GM12872 (cell line): ENCODE data around the gene CALCOCO1.

Source experiments
- TF ChIP-seq, protein P1 (sequence below): IDR thresholded peaks from 3 replicates; pipeline ENCODE4 v1.5.1; 2011; ENCODE audit warnings: low read depth, mild to moderate bottlenecking, low read length, moderate library complexity; ENCODE audit not compliant: insufficient read depth

The CALCOCO1 gene

DNA sequence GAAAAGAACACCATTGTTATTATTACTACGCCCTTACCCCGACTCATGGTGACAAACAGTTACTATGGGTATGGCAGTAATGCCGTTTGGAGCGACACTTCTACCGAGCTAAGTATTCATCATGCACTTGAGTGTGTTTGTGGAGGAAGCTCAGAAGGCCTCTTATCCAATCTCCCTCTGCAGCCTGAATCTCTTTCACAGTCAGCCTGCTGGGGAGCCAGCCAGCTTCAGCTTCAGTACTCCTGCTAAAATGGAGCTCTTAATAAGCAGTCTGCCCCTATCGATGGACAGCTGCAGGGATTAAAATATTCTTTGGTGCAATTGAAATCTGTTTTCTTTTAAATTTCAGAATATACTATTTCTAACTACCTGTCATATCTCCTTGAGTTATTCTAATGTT is 26.7 kb downstream of the CALCOCO1 start:
- TF ChIP-seq, protein P1, sequence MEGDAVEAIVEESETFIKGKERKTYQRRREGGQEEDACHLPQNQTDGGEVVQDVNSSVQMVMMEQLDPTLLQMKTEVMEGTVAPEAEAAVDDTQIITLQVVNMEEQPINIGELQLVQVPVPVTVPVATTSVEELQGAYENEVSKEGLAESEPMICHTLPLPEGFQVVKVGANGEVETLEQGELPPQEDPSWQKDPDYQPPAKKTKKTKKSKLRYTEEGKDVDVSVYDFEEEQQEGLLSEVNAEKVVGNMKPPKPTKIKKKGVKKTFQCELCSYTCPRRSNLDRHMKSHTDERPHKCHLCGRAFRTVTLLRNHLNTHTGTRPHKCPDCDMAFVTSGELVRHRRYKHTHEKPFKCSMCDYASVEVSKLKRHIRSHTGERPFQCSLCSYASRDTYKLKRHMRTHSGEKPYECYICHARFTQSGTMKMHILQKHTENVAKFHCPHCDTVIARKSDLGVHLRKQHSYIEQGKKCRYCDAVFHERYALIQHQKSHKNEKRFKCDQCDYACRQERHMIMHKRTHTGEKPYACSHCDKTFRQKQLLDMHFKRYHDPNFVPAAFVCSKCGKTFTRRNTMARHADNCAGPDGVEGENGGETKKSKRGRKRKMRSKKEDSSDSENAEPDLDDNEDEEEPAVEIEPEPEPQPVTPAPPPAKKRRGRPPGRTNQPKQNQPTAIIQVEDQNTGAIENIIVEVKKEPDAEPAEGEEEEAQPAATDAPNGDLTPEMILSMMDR, result no peak

DNA sequence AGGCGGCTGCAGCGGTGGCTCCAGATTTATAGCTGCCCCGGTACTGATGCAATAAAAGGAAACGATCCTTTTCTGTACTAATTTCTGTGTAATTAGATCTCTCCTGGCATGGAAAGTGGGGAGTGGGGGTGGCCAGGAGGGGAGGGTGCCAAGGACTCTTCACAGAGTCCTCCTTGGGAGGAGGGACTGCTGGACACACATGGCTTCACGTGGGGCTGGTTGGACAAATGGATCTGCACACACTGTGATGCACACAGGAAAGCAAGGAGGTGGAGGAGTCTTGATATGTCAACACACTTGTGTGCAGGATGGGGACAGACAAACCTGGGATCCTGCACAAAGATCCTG is 27.6 kb downstream of the CALCOCO1 start:
- TF ChIP-seq, protein P1, result no peak

DNA sequence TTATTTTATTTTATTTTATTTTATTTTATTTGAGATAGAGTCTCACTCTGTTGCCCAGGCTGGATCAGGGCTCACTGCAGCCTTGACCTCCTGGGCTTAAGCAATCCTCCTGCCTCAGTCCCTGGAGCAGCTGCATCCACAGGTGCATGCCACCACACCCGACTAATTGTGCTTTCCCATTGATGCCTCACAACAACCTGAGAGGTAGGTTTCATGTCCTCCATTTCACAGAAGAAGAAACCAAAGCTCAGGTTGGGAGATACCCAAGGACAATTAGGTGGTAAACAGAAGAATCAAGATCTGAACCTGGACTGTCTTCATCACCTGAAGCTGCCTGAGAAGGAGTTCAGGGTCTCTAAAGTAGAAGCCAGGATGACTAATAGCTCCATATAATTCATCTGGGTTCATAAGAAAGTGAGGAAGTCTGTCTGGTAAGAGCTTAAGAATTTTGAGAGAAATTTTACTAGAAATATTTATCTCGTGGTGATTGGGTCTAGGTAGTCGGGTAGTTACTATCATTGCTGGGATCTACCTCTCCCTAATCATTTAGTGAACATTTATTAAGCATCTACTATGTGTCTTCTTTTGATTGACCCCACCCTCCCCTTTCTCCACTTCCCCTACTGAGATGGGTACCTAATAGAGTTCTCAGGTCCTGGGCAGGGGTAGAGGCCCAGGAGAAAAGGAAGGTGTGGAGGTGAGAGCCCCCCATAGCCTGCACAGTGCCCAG is 28.1 kb downstream of the CALCOCO1 start:
- TF ChIP-seq, protein P1, result no peak

DNA sequence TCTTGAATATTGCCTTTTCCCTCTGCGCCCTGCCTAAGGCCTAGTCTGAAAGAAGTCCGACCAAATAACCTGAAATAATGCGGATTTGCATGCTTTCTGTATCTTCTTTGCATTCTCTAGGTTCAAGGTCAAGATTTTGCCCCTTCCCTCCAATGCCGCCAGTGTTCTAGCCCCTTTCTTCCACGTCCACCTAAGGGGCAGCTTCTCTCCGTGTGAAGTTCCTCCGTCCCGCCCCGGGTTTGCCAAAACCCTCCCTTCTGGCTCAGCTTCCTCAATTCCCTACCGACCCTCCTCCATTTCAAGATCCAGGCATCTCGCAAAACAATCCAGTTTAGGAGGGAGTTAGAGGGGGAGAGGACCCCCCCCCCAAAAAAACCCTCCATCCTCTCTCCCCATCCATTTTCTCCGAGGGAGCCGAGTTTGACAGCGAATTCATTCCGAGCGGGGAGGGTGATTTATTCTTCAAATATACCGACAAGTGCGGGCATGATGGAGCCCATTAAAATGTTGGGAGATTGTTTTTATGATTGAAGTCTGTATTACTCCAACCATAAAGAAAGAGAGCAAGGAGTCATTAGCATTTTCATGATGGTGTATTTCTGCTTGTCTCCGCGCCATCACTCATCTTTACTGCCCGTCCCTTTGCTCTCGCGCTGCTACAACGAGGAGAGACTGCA is 30.5 kb downstream of the CALCOCO1 start:
- TF ChIP-seq, protein P1, result no peak

DNA sequence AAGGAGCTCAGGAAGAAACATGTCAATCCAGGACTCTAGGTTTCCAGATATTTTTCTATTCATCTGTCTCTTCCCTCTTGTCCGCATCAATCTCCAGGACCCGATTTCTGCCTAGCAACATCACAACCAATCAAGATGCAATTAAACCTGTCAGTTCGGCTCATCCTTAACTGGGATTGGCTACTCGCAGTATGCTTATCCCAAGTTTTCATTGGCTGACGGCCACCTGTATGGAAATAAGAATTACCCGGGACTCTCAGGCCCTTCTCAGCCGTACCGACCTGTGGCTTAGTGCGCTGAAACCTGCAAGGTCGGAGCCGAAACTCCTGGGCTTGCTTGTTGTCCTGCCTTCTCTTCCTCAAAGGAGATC is 31.0 kb downstream of the CALCOCO1 start:
- TF ChIP-seq, protein P1, result no peak

DNA sequence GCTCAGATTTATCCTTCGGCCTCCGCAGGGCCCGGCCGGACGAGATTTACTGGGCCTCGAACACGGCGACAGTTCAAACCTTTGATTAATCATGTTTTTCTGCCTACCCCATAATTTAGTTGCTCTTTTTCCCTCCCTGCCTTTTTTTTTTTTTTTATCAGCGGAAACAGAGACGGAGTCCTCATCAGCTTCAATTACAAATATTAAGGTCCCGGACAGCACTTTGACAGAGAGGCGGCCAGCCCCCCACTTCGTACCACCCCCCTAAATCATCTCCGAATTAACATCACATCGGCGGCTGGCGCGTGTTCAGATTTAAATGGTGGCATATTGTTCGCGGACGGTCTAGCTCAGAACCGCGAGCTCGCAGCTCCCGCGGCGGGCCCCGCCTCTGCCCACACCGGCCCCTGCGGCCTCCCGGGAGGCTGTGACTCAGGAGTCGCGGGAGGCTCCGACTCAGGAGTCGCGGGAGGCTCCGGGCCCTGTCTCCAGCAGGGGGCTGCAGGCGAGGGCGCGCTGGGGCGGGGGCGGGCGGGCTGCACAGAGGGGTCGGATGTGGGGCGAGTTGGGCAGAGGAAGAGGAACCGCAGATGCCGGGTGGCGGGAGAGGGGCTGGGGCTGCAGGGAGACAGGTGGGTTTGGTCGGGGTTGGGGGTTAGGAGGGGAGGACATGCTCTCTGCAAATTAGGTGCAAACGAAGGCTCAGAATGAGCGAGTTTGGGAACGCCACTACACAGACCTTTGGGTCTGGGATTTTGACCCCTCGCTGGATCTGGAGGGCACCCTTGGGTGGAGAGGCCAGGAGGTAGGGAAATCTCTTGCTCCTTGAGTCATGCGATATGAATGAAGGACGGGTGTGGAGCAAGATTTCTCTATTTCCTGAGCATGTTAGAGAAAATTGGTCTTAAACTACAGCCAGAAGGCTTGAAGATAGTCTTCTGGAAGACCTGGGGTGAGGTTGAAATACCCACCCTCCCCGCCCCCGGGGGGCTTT is 31.8 kb downstream of the CALCOCO1 start:
- TF ChIP-seq, protein P1, result no peak

DNA sequence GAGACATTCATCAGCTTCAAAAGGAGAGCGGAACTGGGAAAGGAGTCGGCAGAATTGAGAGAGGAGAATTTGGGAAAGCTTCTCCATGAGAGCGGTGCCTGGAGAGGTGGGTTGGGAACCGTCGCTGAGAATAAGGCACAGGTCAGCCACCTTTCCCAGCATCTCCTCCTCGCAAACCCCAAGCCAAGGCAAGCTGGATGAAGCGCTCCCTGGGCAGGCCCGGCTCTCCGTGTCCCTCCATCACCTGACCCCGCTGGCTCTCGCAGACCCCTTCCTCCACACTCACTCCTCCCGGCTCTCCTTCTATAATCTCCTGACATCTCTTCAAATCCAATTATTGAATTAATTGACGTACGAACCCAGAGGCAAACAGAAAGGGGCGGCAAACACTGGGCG is 32.5 kb downstream of the CALCOCO1 start:
- TF ChIP-seq, protein P1, result no peak
